Duodenal mucosa (tissue), 2 donors: Measurements from ENCODE around the gene JAZF1.

ENCODE experiments used
- H3K27ac ChIP-seq: one replicate; pipeline ENCODE4 v1.7.0; 2013; ENCODE audit warnings: low read depth, low read length
- H3K27me3 ChIP-seq, 2 donors: one replicate each; pipeline ENCODE4 v1.7.0; 2013; ENCODE audit warnings: low read length in 2 of 2, control low read depth in 1 of 2; ENCODE audit not compliant: insufficient read depth in 2 of 2, control insufficient read depth in 1 of 2
- H3K36me3 ChIP-seq, 2 donors: one replicate each; pipeline ENCODE4 v1.7.0; 2013; ENCODE audit warnings: low read length in 2 of 2, control low read depth in 1 of 2; ENCODE audit not compliant: insufficient read depth in 2 of 2, control insufficient read depth in 1 of 2
- H3K4me1 ChIP-seq, 2 donors: one replicate each; pipeline ENCODE4 v1.7.0; 2013; ENCODE audit warnings: low read length in 2 of 2, control low read depth in 1 of 2; ENCODE audit not compliant: insufficient read depth in 2 of 2, control insufficient read depth in 1 of 2
- H3K4me3 ChIP-seq, 2 donors: one replicate each; pipeline ENCODE4 v1.7.0; 2013; ENCODE audit warnings: low read length in 2 of 2, low read depth in 1 of 2
- H3K9ac ChIP-seq, 2 donors: one replicate each; pipeline ENCODE4 v1.7.0; 2013; ENCODE audit warnings: low read length in 2 of 2, low read depth in 1 of 2
- H3K9me3 ChIP-seq, 2 donors: one replicate each; pipeline ENCODE4 v1.7.0; 2013; ENCODE audit warnings: low read length in 2 of 2, control low read depth in 1 of 2; ENCODE audit not compliant: control insufficient read depth in 1 of 2

JAZF1 gene

GRCh38 chr7:28128608-28129007 is 52.0 kb downstream of the JAZF1 start:
- Histone ChIP-seq H3K9ac (no peak overlapping the region), H3K27me3 (no peaks in the 10 kb centered on the region), H3K9me3 (no peaks in the 10 kb centered on the region), H3K36me3 (no peaks in the 10 kb centered on the region), H3K4me3 (no peak overlapping the region), H3K4me1 (no peaks in the 10 kb centered on the region), H3K27ac (no peak overlapping the region)

- Histone ChIP-seq H3K36me3 (no peaks in the 10 kb centered on the region), H3K9ac (no peak overlapping the region), H3K27ac (no peak overlapping the region), H3K27me3 (no peaks in the 10 kb centered on the region), H3K9me3 (no peaks in the 10 kb centered on the region), H3K4me1 (no peaks in the 10 kb centered on the region), H3K4me3 (no peak overlapping the region)
Observed at GRCh38 chr7:28126410-28127041, 54.1 kb downstream of the JAZF1 start.

GRCh38 chr7:28125431-28126409 is 54.9 kb downstream of the JAZF1 start:
- no peaks in the 10 kb centered on the region for H3K27me3 ChIP-seq
- no peak overlapping the region for H3K27ac ChIP-seq
- H3K36me3 ChIP-seq = no peaks in the 10 kb centered on the region
- no peak overlapping the region for H3K4me3 ChIP-seq
- H3K4me1 ChIP-seq = no peaks in the 10 kb centered on the region
- no peak overlapping the region for H3K9ac ChIP-seq
- no peaks in the 10 kb centered on the region for H3K9me3 ChIP-seq

GRCh38 chr7:28124413-28124812 is 56.2 kb downstream of the JAZF1 start:
- no peaks in the 10 kb centered on the region for H3K27me3 ChIP-seq
- H3K4me3 ChIP-seq = no peak overlapping the region
- H3K4me1 ChIP-seq = no peaks in the 10 kb centered on the region
- no peak overlapping the region for H3K9ac ChIP-seq
- no peaks in the 10 kb centered on the region for H3K9me3 ChIP-seq
- H3K27ac ChIP-seq = no peak overlapping the region
- no peaks in the 10 kb centered on the region for H3K36me3 ChIP-seq

GRCh38 chr7:28123752-28124151 is 56.8 kb downstream of the JAZF1 start:
- no peak overlapping the region for H3K27ac ChIP-seq
- no peaks in the 10 kb centered on the region for H3K27me3 ChIP-seq
- no peak overlapping the region for H3K9ac ChIP-seq
- H3K9me3 ChIP-seq = no peaks in the 10 kb centered on the region
- no peak overlapping the region for H3K4me3 ChIP-seq
- H3K4me1 ChIP-seq = no peaks in the 10 kb centered on the region
- H3K36me3 ChIP-seq = no peaks in the 10 kb centered on the region

GRCh38 chr7:28121496-28121895 is 59.1 kb downstream of the JAZF1 start:
- no peaks in the 10 kb centered on the region for H3K9me3 ChIP-seq
- H3K4me3 ChIP-seq = no peak overlapping the region
- no peaks in the 10 kb centered on the region for H3K36me3 ChIP-seq
- H3K27ac ChIP-seq = no peak overlapping the region
- no peaks in the 10 kb centered on the region for H3K27me3 ChIP-seq
- H3K9ac ChIP-seq = no peak overlapping the region
- no peaks in the 10 kb centered on the region for H3K4me1 ChIP-seq

GRCh38 chr7:28116041-28116440 is 64.6 kb downstream of the JAZF1 start:
- Histone ChIP-seq H3K36me3 (no peaks in the 10 kb centered on the region), H3K4me1 (peaks cover 0 to 5% of the 10 kb centered on the region in 2 donors), H3K27me3 (no peaks in the 10 kb centered on the region), H3K9me3 (no peaks in the 10 kb centered on the region), H3K4me3 (no peak overlapping the region), H3K27ac (no peak overlapping the region), H3K9ac (no peak overlapping the region)

GRCh38 chr7:28115261-28115660 is 65.3 kb downstream of the JAZF1 start:
- Histone ChIP-seq H3K4me1 (peaks cover 0 to 5% of the 10 kb centered on the region in 2 donors), H3K27me3 (no peaks in the 10 kb centered on the region), H3K9ac (no peak overlapping the region), H3K9me3 (no peaks in the 10 kb centered on the region), H3K36me3 (no peaks in the 10 kb centered on the region), H3K4me3 (no peak overlapping the region), H3K27ac (no peak overlapping the region)

- H3K4me1 ChIP-seq = peaks cover 0 to 5% of the 10 kb centered on the region in 2 donors
Observed at GRCh38 chr7:28114056-28114455, 66.5 kb downstream of the JAZF1 start.

GRCh38 chr7:28112883-28113540 is 67.6 kb downstream of the JAZF1 start:
- H3K4me1 ChIP-seq = peaks cover 0 to 5% of the 10 kb centered on the region in 2 donors
- no peaks in the 10 kb centered on the region for H3K9me3 ChIP-seq
- no peak overlapping the region for H3K9ac ChIP-seq
- no peaks in the 10 kb centered on the region for H3K27me3 ChIP-seq
- no peak overlapping the region for H3K4me3 ChIP-seq
- H3K27ac ChIP-seq = no peak overlapping the region
- H3K36me3 ChIP-seq = no peaks in the 10 kb centered on the region

More at GRCh38 chr7:28114056-28114455, 66.5 kb downstream of the JAZF1 start:
- Histone ChIP-seq H3K9ac (no peak overlapping the region), H3K36me3 (no peaks in the 10 kb centered on the region), H3K4me3 (no peak overlapping the region), H3K9me3 (no peaks in the 10 kb centered on the region), H3K27ac (no peak overlapping the region), H3K27me3 (no peaks in the 10 kb centered on the region)
